NCI-H2029 treated with DMSO at 0.1 percent for 48 hours (cell line): ENCODE measurements around the gene RPL13.
A peak's percentile ranks its signal among the peaks of the same experiment; 100 is the strongest.

ENCODE experiments used
- DNase-seq: peaks from one replicate; lab custom pipeline; 2025; lab: John Stamatoyannopoulos, UW

The RPL13 gene

DNA sequence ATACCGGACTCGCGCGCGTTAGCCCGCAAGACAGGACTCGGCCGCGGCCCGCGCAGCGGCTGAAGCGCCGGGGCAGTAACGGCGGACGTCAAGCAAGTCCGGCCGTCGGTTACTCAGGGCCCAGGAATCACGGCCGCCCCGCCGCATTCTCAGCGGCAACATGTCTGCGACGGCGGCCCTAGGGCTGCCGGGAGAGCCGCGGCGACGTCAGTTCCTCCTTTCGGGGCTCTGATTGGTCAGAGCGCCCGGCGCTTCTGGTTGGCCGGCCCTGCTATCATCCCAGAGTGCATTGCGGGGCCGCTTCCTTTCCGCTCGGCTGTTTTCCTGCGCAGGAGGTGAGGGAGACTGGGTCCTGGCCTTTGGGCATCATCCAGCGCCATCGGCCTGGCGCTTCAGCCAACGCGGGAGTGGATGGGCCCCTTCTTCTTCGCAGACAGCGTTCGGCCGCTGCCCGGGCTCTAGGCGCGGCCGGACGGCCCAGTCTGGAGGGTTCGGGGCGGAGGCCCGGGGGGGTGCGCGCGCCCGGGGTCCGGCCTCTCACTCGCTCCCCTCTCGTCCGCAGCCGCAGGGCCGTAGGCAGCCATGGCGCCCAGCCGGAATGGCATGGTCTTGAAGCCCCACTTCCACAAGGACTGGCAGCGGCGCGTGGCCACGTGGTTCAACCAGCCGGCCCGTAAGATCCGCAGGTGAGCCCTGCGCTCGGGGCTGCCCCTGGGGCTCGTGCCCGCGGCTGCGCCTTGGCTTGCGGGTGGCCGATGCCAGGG, at the start of gene RPL13:
RPL13 (plus strand) TSS at position 305 of the 764 bp plus-strand sequence; CDS start at position 583, 278 bp downstream.
- peak; percentile 19 for DNase-seq

- DNase-seq, result no peak
Measured at GRCh38 chr16:89511374-89511773, 49.1 kb upstream of the RPL13 start.

- no peak for DNase-seq
Measured at GRCh38 chr16:89512453-89512852, 48.0 kb upstream of the RPL13 start.

GRCh38 chr16:89517128-89517527, 43.4 kb upstream of the RPL13 start:
- no peak for DNase-seq

DNA sequence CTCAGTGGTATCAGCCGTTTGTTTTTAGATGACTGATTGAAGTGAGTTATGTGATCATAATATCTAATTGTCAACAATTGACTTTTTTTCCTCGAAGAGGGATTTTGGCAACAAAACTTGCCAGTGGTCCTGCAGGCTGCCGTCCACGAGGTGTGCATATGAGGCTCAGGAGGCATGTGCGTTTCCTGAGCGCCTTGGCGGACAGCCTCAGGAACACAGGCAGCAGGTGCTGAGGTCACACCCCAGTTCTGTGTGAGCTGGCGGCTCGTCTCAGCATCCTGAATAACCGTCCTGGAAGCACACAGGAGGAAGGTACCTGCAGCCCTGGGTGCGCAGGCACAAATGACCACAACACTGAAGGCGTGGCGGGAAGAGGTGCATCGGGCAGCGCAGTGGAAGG, 40.6 kb upstream of the RPL13 start:
- no peak for DNase-seq

DNA sequence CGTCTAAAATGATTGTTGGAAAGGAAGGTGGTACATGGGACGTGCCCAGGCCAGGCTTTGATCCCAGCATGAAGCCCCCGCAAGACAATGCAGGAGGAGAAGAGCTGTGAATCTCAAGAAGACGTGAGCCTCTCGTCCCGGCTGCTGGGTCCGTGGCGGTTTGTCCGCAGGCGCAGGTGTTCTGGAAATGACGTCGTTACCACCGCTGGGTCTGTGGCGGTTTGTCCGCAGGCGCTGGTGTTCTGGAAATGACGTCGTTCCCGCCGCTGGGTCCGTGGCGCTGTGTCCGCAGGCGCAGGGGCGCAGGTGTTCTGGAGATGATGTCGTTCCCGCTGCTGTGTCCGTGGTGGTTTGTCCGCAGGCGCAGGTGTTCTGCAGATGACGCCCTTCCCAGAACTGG, 38.2 kb upstream of the RPL13 start:
- DNase-seq, result no peak

- no peak for DNase-seq
Measured at GRCh38 chr16:89523680-89524344, 36.7 kb upstream of the RPL13 start.

DNA sequence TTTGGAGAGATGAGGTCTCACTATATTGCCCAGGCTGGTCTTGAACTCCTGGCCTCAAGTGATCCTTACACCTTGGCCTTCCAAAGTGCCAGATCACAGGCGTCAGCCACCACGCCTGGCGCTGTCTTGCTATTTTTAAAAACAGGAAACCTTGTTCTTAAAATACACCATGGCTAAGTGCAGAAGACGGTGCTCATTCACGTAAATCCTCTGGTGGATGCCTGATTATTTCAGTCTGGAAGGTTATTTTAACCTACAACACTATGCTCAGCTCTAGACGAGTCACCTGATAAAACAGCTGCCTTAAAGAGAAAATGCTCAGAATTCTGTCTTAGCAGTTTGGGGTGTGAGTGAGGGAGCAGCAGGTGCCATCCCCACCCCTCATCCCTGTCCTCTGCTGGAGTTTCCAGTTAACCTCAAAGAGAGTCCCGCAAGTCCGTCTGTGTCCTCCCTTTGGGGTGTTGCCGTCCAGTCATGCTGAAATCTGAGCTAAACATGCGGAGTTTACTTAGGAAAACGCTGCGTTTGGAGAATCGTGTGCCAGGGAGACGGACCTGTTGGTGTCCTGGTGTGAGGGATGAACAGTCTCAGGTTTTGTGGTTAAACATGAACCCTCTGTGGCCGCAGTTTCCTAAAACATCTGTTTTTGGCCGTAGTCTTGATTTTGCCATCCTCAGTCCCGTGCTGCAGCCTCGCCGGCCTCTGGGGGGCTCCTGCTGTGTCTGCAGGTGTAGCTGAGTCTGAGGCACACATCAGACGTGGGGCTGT, 35.2 kb upstream of the RPL13 start:
- no peak for DNase-seq

DNA sequence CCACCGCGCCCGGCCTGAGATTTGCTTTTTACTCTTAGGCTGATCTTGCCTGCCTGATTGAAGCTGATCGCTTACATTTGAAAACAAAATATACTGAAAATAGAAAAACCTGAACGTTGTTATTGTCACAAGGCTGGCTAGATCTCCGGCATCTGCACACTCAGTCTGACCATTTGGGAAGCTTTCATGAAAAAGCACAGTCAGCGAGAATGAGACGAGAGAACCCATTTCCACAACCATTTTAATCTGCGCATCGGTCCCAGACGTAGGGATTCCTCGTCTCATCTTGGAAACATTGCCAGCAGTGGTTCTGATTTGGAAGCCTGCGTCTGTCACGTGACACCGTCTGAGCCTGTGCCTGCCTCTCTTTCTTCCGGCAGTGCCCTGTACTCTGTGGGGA, 31.4 kb upstream of the RPL13 start:
- DNase-seq, result no peak

DNA sequence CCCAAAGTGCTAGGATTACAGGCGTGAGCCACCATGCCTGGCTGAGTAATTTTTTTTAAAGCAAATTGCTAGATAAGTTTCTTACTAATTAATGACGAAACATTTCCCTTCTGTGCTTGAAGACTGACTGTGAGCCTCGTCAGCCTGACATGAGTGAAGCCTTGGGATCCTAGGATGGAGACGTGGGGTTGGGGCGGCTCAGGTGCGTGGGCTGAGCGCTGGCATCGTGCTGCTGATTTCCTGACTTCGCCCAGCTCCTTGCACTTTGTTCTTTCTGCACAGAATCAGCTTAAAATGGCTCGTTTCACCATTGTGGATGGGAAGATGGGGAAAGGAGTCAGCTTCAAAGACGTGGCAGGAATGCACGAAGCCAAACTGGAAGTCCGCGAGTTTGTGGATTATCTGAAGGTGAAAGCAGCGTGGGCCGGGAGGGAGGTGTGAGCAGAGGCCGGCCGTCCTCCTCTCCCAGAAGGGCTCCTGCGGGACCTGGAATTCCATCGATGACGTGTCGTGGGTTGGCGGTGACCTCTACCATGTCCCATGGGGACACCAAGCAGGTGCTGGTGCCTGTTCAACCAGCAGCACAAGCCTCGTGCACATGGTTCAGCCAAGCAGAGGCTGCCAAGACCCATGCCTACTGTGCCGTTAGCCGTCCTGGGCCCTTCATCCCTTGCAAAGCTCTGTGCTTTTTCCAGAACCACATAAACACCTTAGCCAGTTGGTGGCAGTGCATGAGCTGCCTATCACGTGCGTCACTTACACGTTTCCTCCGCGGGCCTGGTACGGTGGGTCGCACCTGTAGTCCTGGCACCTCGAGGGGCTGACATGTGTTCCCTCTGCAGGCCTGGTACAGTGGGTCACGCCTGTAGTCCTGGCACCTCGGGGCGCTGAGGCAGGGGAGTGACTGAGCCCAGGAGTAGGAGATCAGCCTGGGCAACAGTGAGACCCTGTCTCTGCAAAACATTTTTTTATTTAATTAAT, 29.8 kb upstream of the RPL13 start:
- DNase-seq, result no peak

- DNase-seq, result no peak
Measured at GRCh38 chr16:89531821-89532526, 28.5 kb upstream of the RPL13 start.

DNA sequence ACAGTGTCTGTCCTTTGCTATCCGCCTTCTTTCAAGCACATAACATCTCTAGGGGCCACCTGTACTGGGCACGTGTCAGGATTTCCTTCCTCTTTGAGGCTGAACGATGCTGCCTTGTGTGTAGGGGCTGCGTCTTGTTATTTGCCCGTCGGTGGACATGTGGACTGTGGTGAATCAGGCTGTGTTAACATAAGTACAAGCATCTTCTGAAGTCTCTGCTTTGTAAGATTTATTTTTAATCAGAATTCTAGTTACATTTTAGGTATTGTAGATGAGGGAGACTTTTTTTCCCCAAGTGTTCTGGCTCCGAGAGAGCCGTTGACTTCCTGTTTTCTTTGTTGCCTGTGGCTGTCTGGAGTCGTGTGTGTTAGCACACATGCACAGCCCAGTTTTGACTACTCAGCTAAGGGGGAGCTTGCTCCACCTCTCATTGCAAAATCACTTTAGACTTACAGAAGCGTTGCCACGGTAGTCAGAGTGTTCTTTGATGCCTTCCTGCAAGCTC, 26.2 kb upstream of the RPL13 start:
- DNase-seq, result no peak

GRCh38 chr16:89536371-89536770, 24.1 kb upstream of the RPL13 start:
- no peak for DNase-seq

DNA sequence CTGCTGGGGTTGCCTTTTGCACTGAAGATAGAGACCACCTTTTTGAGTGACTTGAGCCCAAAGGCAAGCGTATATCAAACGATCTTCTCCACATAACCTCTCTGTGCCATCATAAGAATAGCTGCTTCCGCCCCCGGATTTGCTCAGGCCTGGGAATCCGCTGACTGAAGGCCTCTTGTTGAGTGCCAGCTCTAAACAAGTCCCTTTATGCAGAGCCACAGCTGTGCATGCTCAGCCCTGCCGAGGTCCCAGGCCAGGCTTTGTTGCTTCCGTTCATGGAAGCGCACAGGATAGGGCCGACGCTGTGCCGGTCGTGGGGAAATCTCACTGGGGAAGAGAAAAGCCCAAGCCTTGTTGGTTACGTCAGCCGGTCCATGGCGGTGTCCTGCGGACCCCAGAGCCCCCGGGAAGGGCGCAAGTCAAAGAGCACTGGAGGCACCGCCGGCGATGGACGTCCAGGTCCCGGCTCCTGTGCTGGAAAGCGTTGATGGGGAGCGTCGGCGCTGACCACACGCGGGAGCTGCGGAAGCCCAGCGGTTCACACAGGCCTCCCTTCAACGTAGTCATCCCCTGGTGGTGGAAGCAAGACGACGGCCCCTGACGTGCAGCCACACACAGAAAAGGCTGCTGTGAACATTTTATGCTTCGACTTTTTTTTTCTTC, 23.5 kb upstream of the RPL13 start:
- DNase-seq, result no peak

DNA sequence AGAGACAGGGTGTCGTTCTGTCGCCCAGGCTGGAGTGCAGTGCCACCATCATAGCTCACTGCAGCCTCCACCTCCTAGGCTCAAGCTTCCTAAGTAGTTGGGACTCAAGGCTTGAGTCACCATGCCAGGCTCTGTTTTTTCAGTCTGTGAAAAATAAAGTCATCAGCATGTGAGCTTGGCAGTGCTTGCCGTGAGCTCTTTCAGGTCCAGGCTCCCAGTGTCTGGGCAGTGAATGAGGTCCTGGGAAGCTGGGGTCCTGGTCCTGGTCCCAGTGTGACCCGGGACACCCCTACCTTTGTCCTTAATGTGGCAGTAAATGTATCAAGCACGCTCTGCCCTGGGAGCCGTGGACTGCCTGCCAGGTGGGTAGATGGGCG, 22.9 kb upstream of the RPL13 start:
- DNase-seq, result no peak

DNA sequence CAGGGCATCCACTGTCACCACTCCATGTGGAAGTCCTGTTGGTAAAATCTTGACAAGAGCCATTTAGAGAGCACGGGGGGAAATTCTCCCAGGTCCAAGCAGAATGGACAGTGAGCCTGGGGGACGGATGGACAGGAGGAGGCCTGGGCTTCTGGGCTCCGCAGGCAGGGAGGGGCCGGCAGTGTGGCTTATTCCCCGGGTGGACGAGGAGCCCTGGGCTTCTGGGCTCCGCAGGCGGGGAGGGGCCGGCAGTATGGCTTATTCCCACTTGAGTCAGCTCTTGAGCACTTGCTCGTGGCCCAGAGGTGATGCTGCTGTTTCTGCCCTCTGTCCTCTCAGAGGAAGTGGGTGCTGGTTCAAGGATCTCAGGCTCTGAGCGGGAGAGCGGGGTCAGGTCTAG, 22.2 kb upstream of the RPL13 start:
- no peak for DNase-seq

- no peak for DNase-seq
Measured at GRCh38 chr16:89540557-89540956, 19.9 kb upstream of the RPL13 start.

GRCh38 chr16:89541792-89542191, 18.7 kb upstream of the RPL13 start:
- no peak for DNase-seq

DNA sequence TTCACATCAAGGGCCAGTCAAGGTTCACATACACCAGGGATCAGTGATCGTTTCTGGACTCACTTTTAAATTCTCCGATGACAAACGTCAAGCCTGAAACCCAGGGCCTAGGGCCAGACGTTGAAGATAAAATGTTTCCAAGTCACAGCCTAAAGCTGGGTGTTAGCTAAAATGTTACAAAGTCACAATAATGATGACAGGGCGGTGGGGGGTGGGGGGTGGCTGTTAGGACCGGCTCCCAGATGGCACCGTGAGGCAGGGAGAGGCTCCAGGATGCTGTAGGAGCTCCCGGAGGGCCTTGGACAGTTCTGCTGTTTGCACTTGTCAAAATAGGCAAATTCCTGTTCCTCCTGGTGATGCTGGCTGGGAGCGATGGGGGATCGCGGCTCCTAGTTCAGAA, 16.4 kb upstream of the RPL13 start:
- no peak for DNase-seq

DNA sequence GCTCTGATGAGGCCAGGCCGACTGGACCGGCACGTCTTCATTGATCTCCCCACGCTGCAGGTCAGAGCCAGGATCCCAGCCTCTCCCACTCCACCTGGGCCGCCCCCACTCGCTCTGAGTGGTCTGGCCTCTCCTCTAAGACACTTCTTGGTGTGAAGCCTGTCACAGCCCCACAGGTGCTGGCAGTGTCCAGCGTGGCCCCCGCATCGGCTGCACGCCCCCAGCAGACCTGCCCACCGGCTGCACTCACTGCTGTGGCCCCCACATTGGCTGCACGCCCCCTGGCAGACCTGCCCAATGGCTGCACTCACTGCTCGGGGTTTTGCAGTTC, 15.8 kb upstream of the RPL13 start:
- DNase-seq, result no peak
